Measurements from ENCODE around the gene BHLHE23.

DNA sequence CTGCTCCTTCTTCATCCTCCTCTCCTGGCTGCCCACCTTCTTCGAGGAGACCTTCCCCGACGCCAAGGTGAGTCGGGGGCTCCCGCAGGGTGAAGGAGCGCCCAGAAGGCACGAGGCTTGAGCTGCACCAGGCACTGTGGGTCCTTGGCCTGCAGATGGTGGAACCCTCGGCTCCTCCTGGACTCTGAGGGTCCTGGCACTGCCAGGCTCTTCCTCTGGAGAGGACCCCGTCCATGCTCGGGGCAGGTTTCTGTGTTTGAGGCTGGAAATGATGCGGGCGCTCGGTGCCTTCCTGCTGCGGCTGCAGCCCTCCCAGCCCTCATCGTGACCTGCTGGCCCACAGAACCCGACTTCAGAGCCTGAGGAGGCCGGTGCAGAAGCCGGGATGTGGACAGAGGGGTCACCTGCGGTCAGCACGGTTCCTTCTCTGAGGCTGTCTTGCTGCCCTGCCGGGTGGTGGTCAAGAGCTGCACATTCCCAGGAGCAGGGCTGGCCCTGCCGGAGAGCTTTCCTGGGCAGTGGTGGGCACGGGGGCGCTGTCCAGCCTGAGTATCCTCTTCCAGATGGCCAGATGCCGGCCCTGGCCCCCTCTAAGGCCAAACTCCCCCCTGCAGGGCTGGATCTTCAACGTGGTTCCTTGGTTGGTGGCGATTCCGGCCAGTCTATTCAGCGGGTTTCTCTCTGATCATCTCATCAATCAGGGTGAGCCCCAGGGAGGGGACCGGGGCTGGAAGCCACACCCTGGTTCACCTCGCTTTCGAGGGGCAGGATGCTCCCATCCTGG is 43.0 kb downstream of the BHLHE23 start:
- TF ChIP-seq, protein P1, sequence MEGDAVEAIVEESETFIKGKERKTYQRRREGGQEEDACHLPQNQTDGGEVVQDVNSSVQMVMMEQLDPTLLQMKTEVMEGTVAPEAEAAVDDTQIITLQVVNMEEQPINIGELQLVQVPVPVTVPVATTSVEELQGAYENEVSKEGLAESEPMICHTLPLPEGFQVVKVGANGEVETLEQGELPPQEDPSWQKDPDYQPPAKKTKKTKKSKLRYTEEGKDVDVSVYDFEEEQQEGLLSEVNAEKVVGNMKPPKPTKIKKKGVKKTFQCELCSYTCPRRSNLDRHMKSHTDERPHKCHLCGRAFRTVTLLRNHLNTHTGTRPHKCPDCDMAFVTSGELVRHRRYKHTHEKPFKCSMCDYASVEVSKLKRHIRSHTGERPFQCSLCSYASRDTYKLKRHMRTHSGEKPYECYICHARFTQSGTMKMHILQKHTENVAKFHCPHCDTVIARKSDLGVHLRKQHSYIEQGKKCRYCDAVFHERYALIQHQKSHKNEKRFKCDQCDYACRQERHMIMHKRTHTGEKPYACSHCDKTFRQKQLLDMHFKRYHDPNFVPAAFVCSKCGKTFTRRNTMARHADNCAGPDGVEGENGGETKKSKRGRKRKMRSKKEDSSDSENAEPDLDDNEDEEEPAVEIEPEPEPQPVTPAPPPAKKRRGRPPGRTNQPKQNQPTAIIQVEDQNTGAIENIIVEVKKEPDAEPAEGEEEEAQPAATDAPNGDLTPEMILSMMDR (IDR thresholded peaks at IDR 0.05), result no peak
- TF ChIP-seq POLR2A (IDR thresholded peaks at IDR 0.05), result no peak

Measured in prostate gland (tissue), 2 donors.